D341Med (cell line): ENCODE measurements around the gene CACNA1B.
"Not testable (repeated sequence)": the region's sequence is repeated elsewhere in the genome, so short reads cannot be mapped to it uniquely, and the experiment has no call there.

ENCODE experiments used
- DNase-seq: peaks from one replicate; pipeline ENCODE4 v3.0.0; 2012; ENCODE audit warnings: low spot score

The CACNA1B gene

DNA sequence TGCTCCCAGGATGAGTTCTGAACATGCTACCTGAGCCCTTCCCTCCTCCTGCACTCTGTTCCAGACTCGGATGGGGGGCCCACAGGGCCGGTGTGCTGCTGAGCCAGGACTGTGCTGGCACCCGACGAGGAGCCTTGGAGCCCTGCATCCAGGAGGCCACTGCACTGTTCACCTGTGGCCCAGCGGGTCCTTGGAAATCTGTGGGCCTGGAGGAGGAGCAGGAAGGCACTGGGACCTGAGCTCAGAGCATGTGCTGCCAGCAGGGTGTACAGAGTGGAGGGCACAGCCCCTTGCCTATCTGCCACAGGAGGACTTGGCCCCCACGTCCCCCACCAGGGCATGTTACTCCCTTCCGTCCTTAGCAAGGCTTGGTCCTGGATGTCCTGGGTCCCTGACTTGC is 265.9 kb downstream of the CACNA1B start:
- not testable (repeated sequence) for DNase-seq

DNA sequence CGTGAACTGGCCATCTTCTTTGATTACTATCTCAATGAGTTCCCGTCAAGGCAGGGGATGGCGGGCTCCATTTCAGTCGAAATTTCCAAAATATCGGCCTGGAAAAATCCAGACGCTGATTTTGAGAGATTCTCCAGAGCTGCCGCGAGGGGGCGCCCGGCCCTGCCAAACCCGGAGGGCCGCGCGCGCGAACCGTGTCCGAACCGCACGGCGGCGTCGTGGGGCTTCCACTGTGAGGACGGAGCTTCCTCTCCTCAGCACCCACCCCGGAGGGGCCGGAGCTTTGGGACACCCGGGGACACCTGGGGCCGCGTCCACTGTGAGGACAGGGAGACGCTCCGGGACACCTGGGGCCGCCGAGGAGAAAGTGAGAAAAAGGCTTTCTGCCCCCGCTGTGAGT is 270.0 kb downstream of the CACNA1B start:
- DNase-seq: not testable (repeated sequence)

DNA sequence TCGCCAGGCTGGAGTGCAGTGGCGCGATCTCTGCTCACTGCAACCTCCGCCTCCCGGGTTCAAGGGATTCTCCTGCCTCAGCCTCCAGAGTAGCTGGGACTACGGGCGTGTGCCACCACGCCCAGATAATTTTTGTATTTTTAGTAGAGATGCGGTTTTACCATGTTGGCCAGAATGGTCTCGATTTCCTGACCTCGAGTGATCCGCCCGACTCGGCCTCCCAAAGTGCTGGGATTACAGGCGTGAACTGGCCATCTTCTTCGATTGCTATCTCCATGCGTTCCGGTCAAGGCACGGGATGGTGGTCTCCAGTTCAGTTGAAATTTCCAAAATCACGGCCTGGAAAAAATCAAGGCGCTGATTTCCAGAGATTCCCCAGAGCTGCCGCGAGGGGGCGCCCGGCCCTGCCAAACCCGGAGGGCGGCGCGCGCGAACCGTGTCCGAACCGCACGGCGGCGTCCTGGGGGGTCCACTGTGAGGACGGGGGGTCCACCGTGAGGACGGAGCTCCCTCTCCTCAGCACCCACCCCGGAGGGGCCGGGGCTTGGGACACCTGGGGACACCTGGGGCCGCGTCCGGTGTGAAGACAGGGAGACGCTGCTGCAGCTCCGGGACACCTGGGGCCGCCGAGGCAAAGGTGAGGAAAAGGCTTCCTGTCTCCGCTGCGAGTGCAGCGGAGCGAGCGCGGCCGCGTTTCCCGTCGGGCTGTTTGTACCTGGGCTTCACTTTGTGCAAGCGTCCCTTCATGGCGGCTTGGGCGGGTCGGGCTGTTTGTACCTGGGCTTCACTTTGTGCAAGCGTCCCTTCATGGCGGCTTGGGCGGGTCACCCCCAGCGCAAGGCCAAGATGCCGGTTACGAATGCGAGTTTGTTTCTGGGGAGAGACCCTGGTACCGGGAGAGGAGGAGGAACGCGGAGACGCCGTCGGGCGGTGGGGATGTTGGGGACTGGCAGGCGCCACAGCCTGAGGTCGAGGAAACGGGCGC is 272.4 kb downstream of the CACNA1B start:
- DNase-seq: peak; percentile 34

DNA sequence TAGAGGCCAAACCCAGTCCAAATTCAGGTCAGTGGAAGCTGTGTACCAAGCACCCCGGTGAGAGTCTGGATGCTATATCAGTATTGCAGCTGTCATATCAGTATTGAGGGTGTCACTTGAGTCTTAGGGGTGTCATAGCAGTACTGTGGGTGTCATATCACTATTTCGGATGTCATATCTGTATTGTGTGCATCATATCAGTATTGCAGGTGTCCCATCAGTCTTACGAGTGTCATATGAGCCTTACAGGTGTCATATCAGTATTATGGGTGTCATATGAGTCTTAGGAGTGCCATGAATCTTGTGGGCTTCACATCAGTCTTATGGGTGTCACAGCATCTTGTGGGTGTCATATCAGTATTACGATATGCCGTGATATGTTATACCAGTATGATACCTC is 278.2 kb downstream of the CACNA1B start:
- DNase-seq: not testable (repeated sequence)

DNA sequence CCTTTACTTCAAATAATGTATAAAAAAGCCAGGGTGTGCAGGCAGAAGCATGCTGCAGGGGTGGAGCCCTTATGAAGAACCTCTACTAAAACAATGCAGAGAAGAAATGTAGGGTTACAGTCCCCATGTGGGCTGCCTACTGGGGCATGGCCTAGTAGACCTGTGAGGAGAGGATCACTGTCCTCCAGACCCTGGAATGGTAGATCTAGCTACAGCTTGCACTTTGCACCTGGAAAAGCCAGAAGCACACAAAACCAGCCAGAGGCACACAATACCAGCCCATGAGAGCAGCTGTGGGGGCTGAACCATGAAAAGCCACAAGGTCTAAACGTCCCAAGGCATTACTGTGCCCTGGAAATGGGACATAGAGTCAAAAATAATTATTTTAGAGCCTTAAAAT is 289.2 kb downstream of the CACNA1B start:
- not testable (repeated sequence) for DNase-seq
